GM15510 (cell line): ENCODE data around the gene CDCA8.

Source experiments
- POLR2A ChIP-seq: IDR thresholded peaks from 3 replicates; pipeline ENCODE4 v1.6.1; 2011; ENCODE audit warnings: borderline replicate concordance; ENCODE audit not compliant: insufficient read length; ENCODE audit errors: extremely low read depth

Gene CDCA8

DNA sequence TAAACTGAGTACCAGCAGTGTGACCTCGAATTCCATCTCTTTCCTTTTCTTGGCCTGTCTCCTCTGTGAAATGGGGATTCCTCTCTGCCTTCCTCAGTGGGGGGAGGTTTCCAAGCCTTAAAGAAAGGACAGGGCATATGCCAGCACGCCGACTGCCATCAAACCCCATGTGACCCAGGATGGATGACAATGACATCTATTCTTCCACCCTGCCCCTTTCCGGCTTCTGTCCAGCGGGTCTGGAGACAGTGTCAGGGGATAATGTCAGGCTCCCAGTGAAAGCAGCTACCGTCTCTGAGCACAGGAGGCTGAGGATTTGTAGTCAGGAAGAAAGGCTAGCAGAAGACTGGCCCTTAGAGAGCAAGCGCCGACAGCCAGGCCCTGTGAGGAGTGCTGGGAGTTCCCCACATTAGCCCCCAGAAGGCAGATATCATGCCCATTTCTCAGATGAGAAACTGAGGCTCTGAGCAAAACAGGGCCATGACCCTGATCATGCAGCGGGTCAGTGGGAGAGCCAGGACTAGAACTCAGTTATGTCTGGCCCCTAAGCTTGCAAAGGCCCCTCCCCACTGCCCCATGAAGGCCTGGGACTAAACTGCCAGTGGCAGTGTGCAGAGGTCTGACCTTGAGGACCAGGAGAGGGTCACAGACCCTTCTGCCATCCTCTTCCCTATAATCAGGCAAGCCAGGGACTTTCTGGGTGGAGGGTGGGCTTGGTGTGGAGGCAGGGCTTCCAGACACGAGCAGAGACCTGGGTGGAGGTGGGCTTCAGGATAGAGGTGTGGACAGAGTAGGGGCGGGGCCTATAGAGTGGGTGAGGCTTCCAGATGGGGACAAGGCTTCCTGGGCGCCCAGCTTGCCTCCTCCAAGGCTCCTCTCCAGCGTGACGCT lies 30.1 kb downstream of the CDCA8 start:
- no peak for TF ChIP-seq POLR2A

DNA sequence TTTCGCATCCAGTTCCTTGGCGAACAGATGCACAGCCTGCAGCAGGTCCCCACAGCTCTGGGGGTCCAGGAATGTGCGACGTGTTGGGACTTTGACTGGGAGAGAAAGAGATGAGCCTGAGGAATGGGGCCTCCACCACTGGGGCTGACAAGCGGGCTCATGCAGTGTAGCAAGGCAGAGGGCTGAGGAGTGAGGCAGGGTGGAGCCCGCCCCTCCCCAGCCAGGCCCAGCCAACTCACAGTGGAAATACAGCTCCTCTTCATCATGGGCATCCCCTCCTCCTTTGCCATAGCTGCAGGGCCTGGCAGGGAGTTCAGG lies 30.7 kb downstream of the CDCA8 start:
- TF ChIP-seq POLR2A: no peak

DNA sequence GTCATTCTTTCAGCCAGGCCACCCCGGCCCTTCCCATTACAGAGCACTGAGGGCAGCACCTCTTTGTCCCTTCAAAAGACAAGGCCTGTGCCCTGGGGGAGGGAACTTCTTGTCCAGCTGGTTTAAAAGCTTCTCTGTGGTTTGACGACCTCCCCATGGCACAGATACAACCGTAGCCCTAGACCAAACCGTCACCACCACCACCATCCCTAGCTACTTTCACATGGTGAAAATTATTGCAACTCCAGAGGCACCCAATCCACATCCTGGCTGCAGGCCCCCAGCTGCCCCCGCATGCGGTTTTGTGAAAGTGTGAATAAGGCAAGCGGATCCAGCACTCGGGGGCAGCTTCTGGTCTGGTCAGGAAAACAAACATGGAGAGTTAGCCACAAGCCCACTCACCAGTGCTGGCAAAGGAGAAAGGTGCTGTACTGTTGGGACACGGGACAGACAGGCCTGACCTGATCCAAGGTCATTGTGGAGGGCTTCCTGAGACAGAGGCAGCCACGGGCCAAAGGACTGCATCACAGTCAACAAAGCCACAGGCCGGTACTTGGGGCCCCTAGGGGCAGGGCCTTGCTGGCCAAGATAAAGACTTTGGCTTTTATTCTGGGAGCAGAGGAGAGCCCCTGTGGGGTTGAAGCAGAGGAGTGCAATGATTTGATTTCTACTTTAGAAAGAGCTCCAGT lies 31.2 kb downstream of the CDCA8 start:
- no peak for TF ChIP-seq POLR2A

DNA sequence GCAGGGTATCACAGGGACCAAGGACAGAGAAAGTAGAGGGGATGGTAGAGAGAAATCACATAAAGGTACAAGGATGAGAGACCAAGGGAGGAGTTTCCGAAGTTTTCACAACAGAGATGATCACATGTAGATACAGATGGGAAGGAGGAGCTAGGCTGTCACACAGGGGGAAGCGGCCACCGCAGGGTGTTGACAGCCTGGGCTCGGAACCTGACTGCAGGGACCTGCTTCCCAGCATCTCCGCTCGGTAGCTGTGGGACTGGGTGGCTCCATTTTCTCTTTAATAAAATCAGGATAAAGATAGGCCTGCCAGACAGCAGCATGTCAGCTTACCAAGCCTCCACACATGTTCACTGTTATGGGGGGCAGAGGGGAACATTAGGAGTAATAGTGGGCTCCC lies 32.3 kb downstream of the CDCA8 start:
- no peak for TF ChIP-seq POLR2A

DNA sequence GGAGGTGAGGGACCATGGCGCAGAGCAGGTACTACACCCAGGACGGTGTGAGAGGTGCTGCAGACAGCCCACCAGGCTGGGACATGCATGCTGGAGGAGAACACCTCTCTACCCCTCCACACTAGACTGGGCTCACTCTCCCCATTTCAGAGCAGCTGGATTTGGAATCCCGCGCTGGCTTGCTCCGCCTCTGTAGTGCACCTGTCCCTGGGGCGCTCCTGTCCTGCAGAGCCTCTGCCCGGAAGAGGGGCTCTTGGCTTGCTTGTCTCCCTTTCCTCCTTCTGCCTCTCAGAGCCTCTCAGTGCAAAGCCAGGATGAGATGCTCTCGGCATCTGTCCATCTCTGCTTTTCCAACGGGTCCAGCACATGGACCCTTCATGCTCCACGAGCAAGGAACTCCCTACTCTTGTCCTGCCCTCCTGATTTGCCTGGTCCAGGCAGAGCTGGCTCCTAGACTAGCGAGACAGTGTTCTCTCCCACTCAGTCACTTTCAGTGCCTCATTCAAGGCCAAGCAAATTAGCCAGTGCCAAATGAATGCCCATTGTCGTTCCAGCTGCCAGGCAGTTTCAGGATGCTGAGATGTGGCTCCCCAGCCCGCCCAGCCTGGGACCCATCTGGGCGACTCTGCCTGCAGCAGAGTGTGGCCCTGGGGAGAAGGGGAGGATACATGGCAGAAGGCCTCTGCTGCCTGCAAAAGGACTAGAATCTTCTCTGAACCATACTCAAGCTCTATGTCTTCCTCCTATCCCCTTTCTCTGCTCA lies 33.7 kb downstream of the CDCA8 start:
- no peak for TF ChIP-seq POLR2A

DNA sequence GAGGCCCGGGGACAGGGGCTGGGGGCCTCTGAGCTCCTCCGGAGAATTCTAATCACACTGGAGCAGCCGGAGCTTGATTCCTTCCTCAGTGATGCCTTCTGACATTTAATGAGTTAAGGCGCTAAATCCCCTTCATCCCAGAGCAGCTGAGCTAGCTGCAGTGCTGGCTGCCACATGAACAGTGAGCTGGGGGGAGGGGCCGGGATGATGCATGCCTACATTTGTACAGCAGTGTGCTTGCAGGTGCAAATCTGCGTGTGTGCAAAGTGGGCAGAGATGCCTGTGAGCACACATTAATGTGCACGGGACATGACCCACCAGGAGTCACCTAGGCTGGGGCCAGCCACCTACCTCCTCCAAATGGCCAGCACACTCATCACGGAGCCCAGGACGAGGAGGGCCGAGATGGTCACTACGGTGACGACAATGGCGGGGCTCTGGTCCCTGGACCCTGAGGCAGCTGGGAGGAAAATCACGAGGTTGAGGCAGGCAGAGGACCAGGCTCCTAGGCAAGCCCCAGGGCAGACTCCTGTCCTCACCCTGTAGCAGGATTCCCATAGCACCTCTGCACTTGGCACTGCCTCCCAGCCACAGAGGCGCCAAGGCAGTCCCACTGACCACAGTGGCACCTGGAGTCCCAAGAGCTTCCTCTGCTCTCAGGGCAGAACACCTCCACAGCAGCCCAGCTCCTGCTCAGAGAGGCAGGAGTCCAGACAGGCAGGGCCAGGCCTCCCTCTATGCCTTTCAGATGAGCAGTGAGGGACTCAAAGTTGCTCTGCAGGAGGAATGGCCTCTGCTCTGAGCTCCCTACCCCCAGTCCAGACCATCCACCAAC lies 34.7 kb downstream of the CDCA8 start:
- no peak for TF ChIP-seq POLR2A

DNA sequence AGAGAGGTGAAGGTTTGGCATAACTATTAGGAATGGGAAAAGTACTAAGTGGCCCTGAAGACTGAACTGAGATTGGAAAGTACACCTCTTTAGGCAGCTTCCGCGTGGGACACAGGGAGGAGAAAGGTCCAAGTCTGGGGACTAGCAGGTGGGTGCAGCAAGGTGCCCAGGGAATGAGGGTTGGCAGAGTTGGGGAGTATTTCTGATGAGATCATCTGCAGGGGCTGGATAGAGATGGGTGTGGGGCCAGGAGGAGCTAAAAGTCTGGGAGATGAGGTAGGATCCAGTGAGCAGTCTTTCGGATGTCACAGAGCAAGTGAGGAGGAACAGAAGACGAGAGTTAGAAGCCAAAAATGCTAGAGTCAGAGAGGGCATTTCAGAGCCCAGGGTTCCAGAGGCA lies 36.1 kb downstream of the CDCA8 start:
- no peak for TF ChIP-seq POLR2A

DNA sequence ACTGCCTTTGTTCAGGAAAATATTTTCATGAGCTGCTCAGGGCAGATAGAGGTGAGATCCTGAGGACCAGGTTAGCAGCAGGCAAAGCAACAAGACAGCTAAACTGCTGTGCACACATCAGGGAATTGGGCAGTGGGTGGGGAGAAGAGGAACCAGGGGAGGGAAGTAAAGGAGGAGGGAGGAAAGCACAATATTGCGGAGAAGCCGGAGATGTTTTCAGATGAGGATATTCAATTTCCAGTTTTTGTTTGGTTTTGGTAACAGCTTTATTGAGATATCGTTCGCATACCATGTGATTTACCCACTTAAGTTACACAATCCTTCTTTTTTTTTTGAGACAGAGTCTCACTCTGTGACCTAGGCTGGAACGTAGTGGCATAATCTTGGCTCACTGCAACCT lies 38.1 kb downstream of the CDCA8 start:
- no peak for TF ChIP-seq POLR2A

DNA sequence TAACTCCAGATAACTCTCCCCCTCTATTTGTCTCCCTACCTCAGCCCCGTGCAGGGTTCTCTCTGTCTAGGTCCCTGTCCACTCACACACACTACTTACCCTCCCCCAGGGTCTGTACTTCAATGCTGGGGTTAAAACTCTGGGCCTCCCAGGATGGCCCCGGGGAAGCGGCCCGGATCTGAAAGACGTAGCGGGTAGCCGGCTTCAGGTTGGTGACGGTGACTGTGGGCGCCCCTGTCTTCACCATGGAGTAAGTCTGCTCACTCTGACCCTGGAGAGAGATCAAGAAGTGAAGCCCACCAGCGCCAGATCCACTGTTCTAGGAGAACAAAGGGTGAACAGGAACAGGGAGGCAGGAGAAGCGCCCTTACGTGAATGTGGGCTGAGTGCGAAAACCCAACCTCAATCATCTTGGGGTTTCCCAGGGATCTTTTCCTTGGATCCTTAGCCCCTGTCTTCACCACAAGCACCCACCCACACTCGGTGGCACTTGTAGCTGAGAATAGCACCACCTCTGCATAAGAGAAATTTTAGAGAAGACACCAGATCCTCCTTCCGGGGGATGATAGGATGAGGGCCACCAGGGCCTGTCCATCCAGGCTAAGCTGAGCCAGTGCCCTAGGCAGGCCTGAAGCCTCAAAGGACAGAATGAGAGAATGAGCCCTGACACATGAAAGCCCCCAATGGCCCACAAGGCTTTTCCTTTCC lies 39.1 kb downstream of the CDCA8 start:
- no peak for TF ChIP-seq POLR2A

DNA sequence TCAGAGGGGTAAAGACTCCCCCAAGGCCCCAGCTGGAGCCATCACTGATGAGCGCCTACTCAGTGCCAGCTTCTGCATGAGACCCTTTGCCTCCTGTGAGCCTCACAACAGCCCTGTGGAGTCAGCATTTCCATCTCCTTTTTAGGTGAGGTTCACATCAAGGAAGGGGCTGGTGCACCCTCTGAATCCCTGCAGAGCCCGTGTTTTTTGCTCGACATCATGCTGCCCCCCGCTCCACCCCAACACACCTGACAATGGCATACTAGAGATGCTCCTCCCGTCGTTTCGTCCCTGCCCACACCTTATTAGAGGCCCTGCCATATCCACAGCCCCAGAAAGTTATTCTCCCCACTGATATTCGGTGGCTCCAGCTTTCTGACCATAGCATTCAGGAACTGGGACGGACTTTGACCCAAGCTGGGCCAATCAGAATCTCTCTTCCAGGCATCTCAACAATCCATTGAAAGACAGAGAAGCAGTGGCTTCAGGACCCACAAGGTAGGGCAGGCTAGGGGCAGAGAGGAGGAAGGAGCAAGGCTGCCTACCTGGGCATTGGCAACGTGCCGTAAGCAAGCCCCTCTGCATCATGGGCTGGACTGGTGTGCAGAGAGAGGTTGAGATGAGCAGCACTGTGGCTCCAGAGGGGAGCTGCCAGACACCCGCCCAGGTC lies 39.9 kb downstream of the CDCA8 start:
- TF ChIP-seq POLR2A: no peak

DNA sequence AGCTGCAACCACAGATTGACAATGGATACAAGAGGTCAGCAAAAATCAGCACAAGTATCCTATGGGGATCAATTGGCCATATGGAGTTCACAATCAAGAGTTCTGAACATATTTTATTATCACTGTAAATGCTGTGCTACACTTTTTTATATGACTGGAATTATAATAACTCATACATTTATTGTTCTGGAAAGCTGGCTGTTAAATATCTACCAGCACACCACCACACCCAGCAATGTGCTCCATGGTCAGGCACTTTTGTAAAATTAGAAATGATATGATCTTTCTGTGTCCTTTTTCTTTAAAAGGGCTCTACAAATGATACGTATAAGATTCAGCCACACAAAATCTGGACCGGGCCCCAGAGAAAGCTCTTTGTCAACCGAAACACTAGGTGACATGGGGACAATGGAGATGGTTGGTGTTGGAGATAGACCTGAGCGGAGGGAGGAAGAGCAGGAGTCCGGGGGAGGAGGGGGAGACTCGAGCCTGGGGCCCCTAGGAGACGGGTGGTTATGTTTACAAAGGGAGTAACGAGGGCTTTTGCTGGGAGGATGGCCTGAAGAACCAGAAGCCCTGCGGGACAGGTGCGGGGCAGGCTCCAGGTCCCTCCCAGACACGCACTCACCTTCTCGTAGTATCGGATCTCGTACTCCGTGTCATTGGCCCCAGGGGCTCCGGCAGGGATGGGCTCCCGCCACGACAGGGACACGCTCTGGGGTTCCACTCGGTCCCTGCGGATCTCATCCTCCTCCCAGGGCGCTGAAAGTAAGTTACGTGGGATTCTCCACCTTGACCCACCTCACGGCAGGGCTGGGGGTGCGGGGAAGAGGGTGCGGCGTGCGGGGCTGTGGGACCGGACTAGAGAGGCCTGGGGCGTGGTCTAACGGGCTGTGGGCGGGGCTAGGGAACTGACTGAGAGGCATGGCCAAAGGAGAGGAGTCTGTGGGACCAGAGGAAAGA lies 42.6 kb downstream of the CDCA8 start:
- TF ChIP-seq POLR2A: no peak

DNA sequence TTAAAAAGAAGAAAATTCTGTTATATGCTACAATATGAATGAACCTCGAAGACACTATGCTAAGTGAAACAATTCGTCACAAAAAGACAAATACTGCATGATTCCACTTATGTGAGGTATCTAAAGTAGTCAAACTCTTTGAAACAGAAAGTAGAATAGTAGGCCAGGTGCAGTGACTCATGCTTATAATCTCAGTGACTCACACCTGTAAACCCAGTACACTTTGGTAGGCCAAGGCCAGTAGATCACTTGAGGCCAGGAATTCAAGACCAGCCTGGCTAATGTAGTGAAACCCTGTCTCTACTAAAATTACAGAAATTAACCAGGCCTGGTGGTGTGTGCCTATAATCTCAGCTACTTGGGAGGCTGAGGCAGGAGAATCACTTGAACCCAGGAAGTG lies 46.9 kb downstream of the CDCA8 start:
- no peak for TF ChIP-seq POLR2A
